NT2/D1 (cell line): Measurements from ENCODE around the gene CASTOR1.

Source experiments
- DNase-seq: peaks from one replicate; pipeline ENCODE4 v3.0.0-alpha.2; 2011; ENCODE audit warnings: low read depth, low spot score
- H3K27me3 ChIP-seq: 2 replicates; pipeline ENCODE4 v1.6.0; 2011; ENCODE audit warnings: mild to moderate bottlenecking; ENCODE audit not compliant: insufficient read length, insufficient read depth
- H3K36me3 ChIP-seq: 2 replicates; pipeline ENCODE4 v1.6.1; 2011; ENCODE audit warnings: mild to moderate bottlenecking, low read length, mixed read lengths; ENCODE audit not compliant: insufficient read depth, insufficient read length
- H3K4me1 ChIP-seq: 2 replicates; pipeline ENCODE4 v1.5.1; 2011; ENCODE audit not compliant: insufficient read depth, insufficient read length
- H3K4me3 ChIP-seq: 2 replicates; pipeline ENCODE4 v1.5.1; 2011; ENCODE audit warnings: low read depth; ENCODE audit not compliant: insufficient read length
- H3K9ac ChIP-seq: 2 replicates; pipeline ENCODE4 v1.6.0; 2011; ENCODE audit warnings: low read depth; ENCODE audit not compliant: insufficient read length
- H3K9me3 ChIP-seq: 2 replicates; pipeline ENCODE4 v1.5.1; 2011; ENCODE audit warnings: mild to moderate bottlenecking, low read length; ENCODE audit not compliant: insufficient read depth
- SUZ12 ChIP-seq: IDR thresholded peaks from 2 replicates; pipeline ENCODE4 v1.6.1; 2011; ENCODE audit not compliant: insufficient read length, insufficient read depth; ENCODE audit errors: extremely low read depth
- YY1 ChIP-seq: IDR thresholded peaks from 2 replicates; pipeline ENCODE4 v1.6.1; 2011; ENCODE audit not compliant: insufficient read length, insufficient read depth
- ZNF274 ChIP-seq: IDR thresholded peaks from 2 replicates; pipeline ENCODE4 v1.6.1; 2011; ENCODE audit warnings: mild to moderate bottlenecking, low read depth, low read length

Gene CASTOR1

DNA sequence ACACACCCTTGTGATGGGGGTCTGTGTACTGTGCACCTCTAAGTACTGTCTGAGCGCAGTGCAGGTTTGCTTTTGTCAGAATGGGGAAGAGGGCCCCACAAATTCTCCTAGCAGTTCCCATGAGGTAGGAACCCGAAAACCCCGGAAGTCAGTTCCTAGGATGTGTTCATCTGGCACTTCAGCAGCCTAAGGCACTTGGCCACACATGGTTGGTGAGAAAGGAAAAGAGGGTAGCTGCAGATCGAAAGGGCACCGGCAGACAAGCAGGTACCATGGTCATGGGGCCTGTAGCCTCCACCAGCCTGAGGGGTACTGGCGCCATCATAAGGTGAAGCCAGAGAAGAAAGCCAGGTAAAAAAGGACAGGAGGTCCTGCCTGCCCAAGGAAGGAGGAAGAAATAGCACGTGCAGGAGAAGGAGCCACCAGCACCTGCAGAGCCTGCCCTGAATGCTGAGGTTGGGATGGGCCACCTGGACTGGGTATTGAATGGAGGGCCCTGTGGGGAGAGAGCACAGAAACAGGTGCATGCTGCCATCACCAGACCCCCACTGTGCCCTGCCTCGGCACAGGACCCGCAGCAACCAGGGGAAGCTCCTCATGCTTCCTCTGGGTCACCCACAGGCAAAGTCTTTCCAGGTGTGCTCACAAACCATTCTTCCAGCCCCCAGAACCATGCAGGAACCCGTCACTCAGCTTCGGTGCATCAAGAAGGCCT lies 8.1 kb upstream of the CASTOR1 start:
- TF ChIP-seq YY1, result no peak
- no peak for TF ChIP-seq SUZ12
- no peak for TF ChIP-seq ZNF274
- no peaks in the 10 kb centered on the region for H3K27me3 ChIP-seq
- H3K36me3 ChIP-seq, result peaks cover 73% of the 10 kb centered on the region
- H3K4me1 ChIP-seq, result peaks cover 11% of the 10 kb centered on the region
- H3K9me3 ChIP-seq, result no peaks in the 10 kb centered on the region
- no peak overlapping the region for H3K4me3 ChIP-seq
- DNase-seq, result no peak
- H3K9ac ChIP-seq, result no peak overlapping the region

DNA sequence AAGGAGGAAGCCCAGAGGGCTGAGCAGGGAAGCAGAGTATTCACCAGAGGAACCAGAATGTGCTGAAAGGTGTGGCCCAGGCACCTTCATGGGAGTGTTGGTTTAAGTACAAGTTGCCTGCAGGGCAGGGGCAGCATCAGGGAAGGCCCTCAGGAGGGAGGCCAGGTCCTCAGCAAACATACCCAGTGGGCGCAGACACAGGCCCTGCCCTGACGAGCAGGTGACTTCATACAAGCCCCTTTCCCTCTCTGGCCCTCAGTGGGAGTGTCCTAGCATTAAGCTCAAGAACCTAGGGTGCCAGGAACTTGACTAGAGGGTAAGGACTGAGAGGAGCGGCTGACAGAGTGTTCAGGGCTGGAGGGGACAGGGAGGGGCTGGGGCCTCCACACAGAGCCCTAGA lies 7.5 kb upstream of the CASTOR1 start:
- H3K4me3 ChIP-seq, result no peak overlapping the region
- peaks cover 8% of the 10 kb centered on the region for H3K4me1 ChIP-seq
- no peak for DNase-seq
- no peaks in the 10 kb centered on the region for H3K9me3 ChIP-seq
- H3K9ac ChIP-seq, result no peak overlapping the region
- TF ChIP-seq SUZ12 (no peak), YY1 (no peak), ZNF274 (no peak)
- peaks cover 79% of the 10 kb centered on the region for H3K36me3 ChIP-seq
- H3K27me3 ChIP-seq, result no peaks in the 10 kb centered on the region

DNA sequence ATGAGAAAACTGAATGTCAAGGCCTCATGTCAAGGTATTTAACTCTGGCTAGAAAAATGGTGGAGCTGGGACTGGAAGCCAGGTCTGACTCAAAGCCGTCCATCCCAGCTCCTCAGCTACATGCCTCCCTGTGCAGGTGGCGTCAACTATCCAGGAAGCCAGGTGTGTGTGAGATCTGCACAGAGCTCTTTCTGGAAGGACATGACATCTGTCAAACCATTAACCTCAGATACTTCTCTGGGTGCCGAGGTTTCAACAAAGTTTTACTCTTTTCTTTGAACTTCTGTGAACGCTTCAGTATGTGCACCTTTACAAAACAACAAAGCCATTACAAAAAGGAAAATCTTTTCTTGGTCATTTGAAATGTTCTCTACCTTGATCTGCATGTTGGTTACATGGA lies 7.0 kb upstream of the CASTOR1 start:
- Histone ChIP-seq H3K9me3 (no peaks in the 10 kb centered on the region), H3K4me3 (no peak overlapping the region), H3K27me3 (no peaks in the 10 kb centered on the region), H3K4me1 (peaks cover 11% of the 10 kb centered on the region), H3K9ac (no peak overlapping the region), H3K36me3 (peaks cover 83% of the 10 kb centered on the region)
- no peak for DNase-seq
- TF ChIP-seq ZNF274 (no peak), YY1 (no peak), SUZ12 (no peak)

DNA sequence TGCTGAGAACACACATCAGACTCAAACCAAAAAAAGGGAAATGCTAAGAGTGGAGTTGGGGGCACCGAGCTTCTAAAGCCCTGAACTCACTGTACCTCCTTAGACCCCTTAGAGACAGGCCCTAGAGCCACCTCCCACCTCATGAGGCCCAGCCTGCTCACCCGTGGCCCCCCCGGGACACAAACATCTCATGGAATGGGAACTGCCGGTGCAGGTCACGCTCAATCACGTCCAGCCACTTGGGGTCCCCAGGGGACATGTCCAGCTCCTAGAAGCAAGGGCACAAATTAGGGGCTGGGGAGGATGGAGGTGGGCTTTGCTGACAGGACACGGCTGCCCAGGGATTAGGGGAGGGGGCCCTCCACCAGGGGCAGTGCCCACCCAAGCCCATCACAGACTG lies 6.3 kb upstream of the CASTOR1 start:
- TF ChIP-seq YY1 (no peak), ZNF274 (no peak), SUZ12 (no peak)
- H3K27me3 ChIP-seq, result no peaks in the 10 kb centered on the region
- H3K9ac ChIP-seq, result no peak overlapping the region
- DNase-seq, result no peak
- H3K9me3 ChIP-seq, result no peaks in the 10 kb centered on the region
- peaks cover 77% of the 10 kb centered on the region for H3K36me3 ChIP-seq
- H3K4me1 ChIP-seq, result peaks cover 14% of the 10 kb centered on the region
- no peak overlapping the region for H3K4me3 ChIP-seq

DNA sequence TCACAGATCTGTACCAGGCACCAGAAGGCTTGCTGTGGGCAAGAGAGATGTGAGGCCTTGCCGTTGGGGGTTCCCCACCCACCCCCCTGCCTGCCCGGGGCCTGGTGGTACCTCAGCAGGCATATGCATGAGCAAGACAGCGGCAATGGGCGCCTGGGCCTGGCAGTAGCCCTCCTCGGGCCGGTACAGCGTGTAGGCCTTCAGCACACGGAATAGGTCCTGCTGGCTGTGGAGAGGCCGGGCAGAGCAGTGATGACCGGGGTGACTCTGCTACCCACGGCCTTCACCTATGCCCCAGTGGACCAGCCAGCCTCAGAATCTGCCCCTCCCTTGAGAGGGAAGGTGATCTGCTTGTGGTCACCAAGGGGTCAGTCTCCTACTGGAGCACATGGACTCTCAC lies 5.5 kb upstream of the CASTOR1 start:
- Histone ChIP-seq H3K27me3 (no peaks in the 10 kb centered on the region), H3K36me3 (peaks cover 74% of the 10 kb centered on the region), H3K4me1 (peaks cover 16% of the 10 kb centered on the region), H3K9ac (no peak overlapping the region), H3K9me3 (no peaks in the 10 kb centered on the region), H3K4me3 (no peak overlapping the region)
- DNase-seq, result no peak
- TF ChIP-seq ZNF274 (no peak), SUZ12 (no peak), YY1 (no peak)

DNA sequence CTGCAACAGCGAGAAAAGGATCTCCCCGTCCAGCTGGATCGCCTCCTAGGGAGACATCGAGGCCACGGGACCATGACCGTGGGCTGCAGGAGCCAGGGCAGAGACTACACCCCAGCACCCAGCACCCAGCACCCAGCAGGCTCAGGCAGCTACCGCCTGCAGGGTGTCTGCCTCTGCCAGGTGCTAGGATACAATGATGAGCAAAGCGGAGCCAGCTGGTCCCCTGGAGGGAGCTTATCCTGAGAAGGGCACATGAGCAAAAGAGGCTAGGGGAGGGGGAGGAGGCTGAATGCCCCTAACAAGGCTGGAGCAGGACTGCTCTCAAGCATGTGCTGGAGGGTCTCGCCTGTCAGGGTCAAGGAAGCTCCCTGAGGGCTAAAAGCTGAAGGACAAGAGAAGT lies 4.8 kb upstream of the CASTOR1 start:
- Histone ChIP-seq H3K9me3 (no peaks in the 10 kb centered on the region), H3K27me3 (no peaks in the 10 kb centered on the region), H3K36me3 (peaks cover 69% of the 10 kb centered on the region), H3K9ac (no peak overlapping the region), H3K4me1 (peaks cover 16% of the 10 kb centered on the region), H3K4me3 (no peak overlapping the region)
- TF ChIP-seq ZNF274 (no peak), YY1 (no peak), SUZ12 (no peak)
- no peak for DNase-seq

DNA sequence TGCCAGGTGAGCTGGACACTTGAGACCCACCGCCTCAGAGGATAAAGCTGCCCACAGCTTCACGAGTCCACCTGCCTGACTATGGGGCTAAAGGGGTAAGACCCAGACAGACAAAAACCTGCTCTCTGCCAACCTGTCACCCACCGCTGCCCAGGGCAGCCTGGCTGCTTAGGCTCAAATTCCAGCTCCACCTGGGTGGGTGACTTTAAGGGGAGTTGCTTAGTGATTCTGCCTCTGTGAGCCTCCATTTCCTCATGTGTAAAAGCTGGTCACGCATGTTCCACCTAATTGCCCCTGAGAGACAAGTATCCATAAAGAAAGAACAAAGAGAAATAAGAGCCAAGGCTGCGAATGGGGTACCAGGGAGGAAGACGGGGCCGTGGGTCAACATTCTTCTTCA lies 3.7 kb upstream of the CASTOR1 start:
- no peak overlapping the region for H3K9ac ChIP-seq
- no peak for TF ChIP-seq SUZ12
- TF ChIP-seq ZNF274, result no peak
- no peak for TF ChIP-seq YY1
- no peak overlapping the region for H3K4me3 ChIP-seq
- DNase-seq, result no peak
- H3K36me3 ChIP-seq, result peaks cover 62% of the 10 kb centered on the region
- H3K9me3 ChIP-seq, result no peaks in the 10 kb centered on the region
- H3K4me1 ChIP-seq, result peaks cover 16% of the 10 kb centered on the region
- H3K27me3 ChIP-seq, result no peaks in the 10 kb centered on the region
